ENCODE results near the gene DLG1. TPM values are rescaled to one million over a fixed set of nuclear protein-coding genes. Genes with fewer than 3 reads are reported as not detected.

The DLG1 gene
- total RNA-seq, 1 experiment from 2014 or later, result 90.2 TPM

GRCh38 chr3:197023998-197024651, 274.3 kb downstream of the DLG1 start:
- Histone ChIP-seq H3K4me1 (ENCODE audit: control insufficient read depth, insufficient read depth, low read length) (no peaks in the 10 kb centered on the region), H3K27me3 (ENCODE audit: control insufficient read depth, insufficient read depth, low read length) (no peaks in the 10 kb centered on the region), H3K4me3 (ENCODE audit: low read depth in 2 of 2, low read length in 2 of 2) (no peak overlapping the region), H3K27ac (ENCODE audit: low read length) (no peak overlapping the region), H3K36me3 (ENCODE audit: control insufficient read depth, insufficient read depth, low read length) (no peaks in the 10 kb centered on the region), H3K9me3 (ENCODE audit: control insufficient read depth, insufficient read depth, low read depth, low read length) (no peaks in the 10 kb centered on the region)
- no TSS peak for BruUV-seq (replicated peaks)
- ChIA-PET CTCF (no interaction called here), POLR2A (interaction anchor here (0.6 kb wide), 1 partner anchor 11 kb away, joined by 4 read pairs; no protein-coding TSS in a partner anchor)
- TF ChIP-seq REST (IDR thresholded peaks at IDR 0.05; ENCODE audit: insufficient read depth in 1 of 2, low read depth in 2 of 2, low read length in 1 of 2) (no peak), POLR2AphosphoS5 (IDR thresholded peaks at IDR 0.05; ENCODE audit: low read depth, low read length) (no peak), TCF7L2 (IDR thresholded peaks at IDR 0.05; ENCODE audit: low read depth, low read length) (no peak), CTCF (IDR thresholded peaks at IDR 0.05) (no peak), SIN3A (IDR thresholded peaks at IDR 0.05; ENCODE audit: borderline replicate concordance, insufficient read depth, low read depth, low read length) (no peak)
- intact Hi-C loops (cut with micrococcal nuclease; ENCODE audit: unreplicated experiment), result no loop called here
- in situ Hi-C loops (cut with HindIII; ENCODE audit: low pct_unique_long_range_greater_than_20kb, low sequenced_read_pairs), result no loop called here
- ATAC-seq (no peak), DNase-seq (ENCODE audit: low read depth, low spot score) (no peak)

- BruUV-seq (replicated peaks), result no TSS peak
- Histone ChIP-seq H3K27me3 (ENCODE audit: control insufficient read depth, insufficient read depth, low read length) (no peaks in the 10 kb centered on the region), H3K9me3 (ENCODE audit: control insufficient read depth, insufficient read depth, low read depth, low read length) (no peaks in the 10 kb centered on the region), H3K4me3 (ENCODE audit: low read depth in 2 of 2, low read length in 2 of 2) (no peak overlapping the region), H3K36me3 (ENCODE audit: control insufficient read depth, insufficient read depth, low read length) (no peaks in the 10 kb centered on the region), H3K4me1 (ENCODE audit: control insufficient read depth, insufficient read depth, low read length) (no peaks in the 10 kb centered on the region), H3K27ac (ENCODE audit: low read length) (no peak overlapping the region)
- ChIA-PET CTCF (no interaction called here), POLR2A (no interaction called here)
- no peak for DNase-seq (ENCODE audit: low read depth, low spot score)
- no peak for TF ChIP-seq CTCF (IDR thresholded peaks at IDR 0.05)
- TF ChIP-seq SIN3A (IDR thresholded peaks at IDR 0.05; ENCODE audit: borderline replicate concordance, insufficient read depth, low read depth, low read length), result no peak
- TF ChIP-seq POLR2AphosphoS5 (IDR thresholded peaks at IDR 0.05; ENCODE audit: low read depth, low read length), result no peak
- no peak for TF ChIP-seq TCF7L2 (IDR thresholded peaks at IDR 0.05; ENCODE audit: low read depth, low read length)
- TF ChIP-seq REST (IDR thresholded peaks at IDR 0.05; ENCODE audit: insufficient read depth in 1 of 2, low read depth in 2 of 2, low read length in 1 of 2), result no peak
- in situ Hi-C loops (cut with HindIII; ENCODE audit: low pct_unique_long_range_greater_than_20kb, low sequenced_read_pairs), result no loop called here
- intact Hi-C loops (cut with micrococcal nuclease; ENCODE audit: unreplicated experiment), result no loop called here
- no peak for ATAC-seq
These were observed 275.0 kb downstream of the DLG1 start for GRCh38 chr3:197023241-197023997.
